Tibial nerve (tissue), 4 donors: Measurements from ENCODE around the gene RALB. TPM values are rescaled to one million over a fixed set of nuclear protein-coding genes. Genes with fewer than 3 reads are reported as not detected.
A peak's percentile ranks its signal among the peaks of the same experiment; 100 is the strongest.

Experiments used
- DNase-seq, 2 donors: peaks; one replicate each; pipeline ENCODE4 v3.0.0-alpha.2; 2019; ENCODE audit warnings: low spot score in 2 of 2
- H3K27ac ChIP-seq, 4 donors: fragments of 200-600 bp; sonication (generic) in 3 of 4; one replicate each; pipeline ENCODE4 v1.5.1; 2017 to 2019; ENCODE audit warnings: mild to moderate bottlenecking in 1 of 4
- H3K27me3 ChIP-seq, 2 donors: fragments of 200-600 bp; sonication (generic) in 1 of 2; one replicate each; pipeline versions ENCODE4 v1.5.1 to v1.6.0; 2017 to 2019
- H3K36me3 ChIP-seq, 3 donors: fragments of 200-600 bp; sonication (generic); one replicate each; pipeline ENCODE4 v1.5.1; 2018 to 2019
- H3K4me1 ChIP-seq, 4 donors: fragments of 200-600 bp; sonication (generic) in 3 of 4; one replicate each; pipeline ENCODE4 v1.5.1; 2017 to 2019
- H3K4me3 ChIP-seq, 4 donors: fragments of 200-600 bp; sonication (generic) in 3 of 4; one replicate each; pipeline ENCODE4 v1.5.1; 2017 to 2019; ENCODE audit warnings: mild to moderate bottlenecking in 1 of 4, moderate library complexity in 1 of 4
- H3K9me3 ChIP-seq, 4 donors: fragments of 200-600 bp; sonication (generic) in 3 of 4; one replicate each; pipeline ENCODE4 v1.5.1; 2017 to 2019
- EP300 ChIP-seq, 2 donors: sonication (generic); formaldehyde crosslinking; IDR thresholded peaks; one replicate each; pipeline ENCODE4 v1.6.1; 2017; ENCODE audit warnings: antibody characterized with exemption in 2 of 2, mild to moderate bottlenecking in 1 of 2
- POLR2A ChIP-seq, 2 donors: fragments of 450-650 bp; IDR thresholded peaks; one replicate each; pipeline ENCODE4 v1.6.1; 2017; ENCODE audit warnings: antibody characterized with exemption in 2 of 2, mild to moderate bottlenecking in 2 of 2, moderate library complexity in 2 of 2
- WGBS, 2 donors: methylation state at CpG; one replicate each; pipeline ENCODE4 v1.1.5; 2018; 5-methylcytosine and 5-hydroxymethylcytosine counted together
- total RNA-seq, 4 donors: library from RNA; depleted of rRNA; stranded (reverse); fragments of >200 nt; gene quantifications; one replicate each; pipeline ENCODE4 v1.1.0, GENCODE V29; 2016
- TF ChIP-seq, protein P1 (sequence below), 5 experiments: fragments of 200-600 bp in 3 of 5; fragments of 450-650 bp in 2 of 5; sonication (generic) in 3 of 5; IDR thresholded peaks; one replicate each; pipeline ENCODE4 v1.5.1; 2016 to 2019; ENCODE audit warnings: antibody characterized with exemption in 5 of 5, mild to moderate bottlenecking in 3 of 5, moderate library complexity in 2 of 5

RALB gene
- total RNA-seq, 4 donors from 2014 or later = 35.1 to 40.4 (median 39.8) TPM

DNA sequence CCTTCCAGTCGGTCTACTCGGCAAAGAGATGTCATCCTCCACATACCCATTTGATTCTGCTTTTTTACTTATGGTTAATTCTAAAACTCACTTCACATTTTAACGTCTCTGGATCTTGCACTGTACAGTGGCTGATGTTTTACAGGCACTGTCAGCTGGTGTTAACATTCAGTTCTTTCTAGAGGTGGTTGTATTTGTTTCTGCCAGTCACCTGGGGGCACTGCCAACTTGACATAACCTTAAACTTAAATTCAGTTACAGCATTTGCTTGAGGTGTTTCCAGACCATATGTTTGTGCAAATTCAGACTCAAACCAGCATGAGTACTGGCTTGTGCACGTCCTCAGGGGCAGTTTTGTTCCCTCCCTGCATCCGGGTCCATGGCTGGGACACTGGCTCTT lies 24.1 kb upstream of the RALB start:
- WGBS, 2 donors = 56 to 63% methylated on average over 5 of the region's 5 CpGs
- Histone ChIP-seq H3K4me1 (peaks cover 0 to 18% (median 6%) of the 10 kb centered on the region in 4 donors), H3K4me3 (no peak overlapping the region), H3K36me3 (no peaks in the 10 kb centered on the region), H3K27ac (no peak overlapping the region), H3K9me3 (no peaks in the 10 kb centered on the region), H3K27me3 (no peaks in the 10 kb centered on the region)
- no peak for DNase-seq
- TF ChIP-seq, protein P1, sequence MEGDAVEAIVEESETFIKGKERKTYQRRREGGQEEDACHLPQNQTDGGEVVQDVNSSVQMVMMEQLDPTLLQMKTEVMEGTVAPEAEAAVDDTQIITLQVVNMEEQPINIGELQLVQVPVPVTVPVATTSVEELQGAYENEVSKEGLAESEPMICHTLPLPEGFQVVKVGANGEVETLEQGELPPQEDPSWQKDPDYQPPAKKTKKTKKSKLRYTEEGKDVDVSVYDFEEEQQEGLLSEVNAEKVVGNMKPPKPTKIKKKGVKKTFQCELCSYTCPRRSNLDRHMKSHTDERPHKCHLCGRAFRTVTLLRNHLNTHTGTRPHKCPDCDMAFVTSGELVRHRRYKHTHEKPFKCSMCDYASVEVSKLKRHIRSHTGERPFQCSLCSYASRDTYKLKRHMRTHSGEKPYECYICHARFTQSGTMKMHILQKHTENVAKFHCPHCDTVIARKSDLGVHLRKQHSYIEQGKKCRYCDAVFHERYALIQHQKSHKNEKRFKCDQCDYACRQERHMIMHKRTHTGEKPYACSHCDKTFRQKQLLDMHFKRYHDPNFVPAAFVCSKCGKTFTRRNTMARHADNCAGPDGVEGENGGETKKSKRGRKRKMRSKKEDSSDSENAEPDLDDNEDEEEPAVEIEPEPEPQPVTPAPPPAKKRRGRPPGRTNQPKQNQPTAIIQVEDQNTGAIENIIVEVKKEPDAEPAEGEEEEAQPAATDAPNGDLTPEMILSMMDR (IDR thresholded peaks at IDR 0.05) = no peak
- TF ChIP-seq EP300 (IDR thresholded peaks at IDR 0.05) = no peak
- no peak for TF ChIP-seq POLR2A (IDR thresholded peaks at IDR 0.05)

- Histone ChIP-seq H3K27ac (no peak overlapping the region), H3K27me3 (no peaks in the 10 kb centered on the region), H3K9me3 (no peaks in the 10 kb centered on the region), H3K4me1 (peaks cover 0 to 11% (median 2%) of the 10 kb centered on the region in 4 donors), H3K36me3 (no peaks in the 10 kb centered on the region), H3K4me3 (no peak overlapping the region)
- WGBS, 2 donors = 74 to 76% methylated on average over 10 of the region's 10 CpGs
- TF ChIP-seq, protein P1 (IDR thresholded peaks at IDR 0.05) = no peak
- TF ChIP-seq EP300 (IDR thresholded peaks at IDR 0.05) (no peak), POLR2A (IDR thresholded peaks at IDR 0.05) (no peak)
- no peak for DNase-seq
Observed at GRCh38 chr2:120229341-120229740, 23.3 kb upstream of the RALB start.

DNA sequence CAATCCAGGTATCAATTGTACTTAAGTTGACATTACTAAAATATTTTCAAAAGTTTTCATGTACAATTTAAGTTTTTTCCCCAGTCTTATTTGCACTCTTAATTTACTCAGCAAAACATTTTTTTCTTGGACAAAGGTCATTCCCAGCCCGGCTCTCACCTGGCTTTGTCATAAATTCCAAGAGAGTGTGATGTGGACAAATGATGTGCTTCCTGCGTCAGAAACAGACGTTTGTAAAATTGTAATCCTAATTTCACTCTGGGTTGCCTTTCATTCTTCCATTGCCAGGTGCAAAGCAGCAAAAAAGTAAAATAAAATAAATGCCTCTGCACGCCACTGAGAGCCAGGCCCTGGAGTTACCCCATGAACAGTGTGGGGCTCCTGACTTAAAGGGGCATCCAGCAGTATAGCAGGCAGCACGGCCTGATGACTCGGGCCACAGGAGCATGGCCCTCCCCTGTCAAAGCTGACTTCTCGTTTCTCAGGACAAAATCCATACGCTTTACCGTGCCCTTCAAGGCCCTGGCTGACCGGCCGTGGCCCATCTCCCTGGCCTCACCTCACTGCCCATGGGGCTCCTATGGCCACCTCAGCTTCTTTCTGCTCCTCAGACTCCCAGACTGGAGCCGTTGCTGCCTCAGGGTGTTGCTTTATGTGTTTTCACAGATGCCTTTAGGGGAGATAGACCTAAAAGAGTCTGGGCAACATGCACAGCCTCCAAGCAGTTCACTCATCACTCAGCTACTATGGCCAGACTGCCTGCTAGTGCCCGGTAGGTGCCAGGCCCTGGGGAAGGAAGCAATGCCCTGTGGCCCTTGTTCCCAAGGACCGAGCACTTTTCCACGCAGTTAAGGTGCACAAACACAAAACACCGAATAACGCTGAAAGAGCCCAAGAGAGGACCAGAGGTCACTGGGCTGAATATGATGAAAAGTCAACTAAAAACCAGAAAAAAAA lies 21.9 kb upstream of the RALB start:
- H3K36me3 ChIP-seq = no peaks in the 10 kb centered on the region
- H3K9me3 ChIP-seq = no peaks in the 10 kb centered on the region
- WGBS, 2 donors = 80 to 87% methylated on average over 17 of the region's 17 CpGs
- no peak for DNase-seq
- TF ChIP-seq POLR2A (IDR thresholded peaks at IDR 0.05) = no peak
- no peak for TF ChIP-seq EP300 (IDR thresholded peaks at IDR 0.05)
- TF ChIP-seq, protein P1 (IDR thresholded peaks at IDR 0.05) = no peak
- H3K4me3 ChIP-seq = no peak overlapping the region
- H3K27ac ChIP-seq = no peak overlapping the region
- H3K4me1 ChIP-seq = peaks cover 0 to 10% (median 2%) of the 10 kb centered on the region in 4 donors
- no peaks in the 10 kb centered on the region for H3K27me3 ChIP-seq

- Histone ChIP-seq H3K9me3 (no peaks in the 10 kb centered on the region), H3K36me3 (no peaks in the 10 kb centered on the region), H3K4me3 (peak overlapping the region in 2 of 4 donors; percentile 45 to 50), H3K4me1 (peaks cover 0 to 10% (median 2%) of the 10 kb centered on the region in 4 donors), H3K27me3 (no peaks in the 10 kb centered on the region), H3K27ac (peak overlapping the region in 2 of 4 donors; percentile 67 to 68)
- TF ChIP-seq, protein P1 (IDR thresholded peaks at IDR 0.05) = no peak
- 92 to 94% methylated on average over 4 of the region's 4 CpGs for WGBS, 2 donors
- no peak for DNase-seq
Observed at GRCh38 chr2:120231564-120231973, 21.1 kb upstream of the RALB start.

- WGBS, 2 donors = 41 to 43% methylated on average over 15 of the region's 15 CpGs
Observed at GRCh38 chr2:120231974-120232635, 20.5 kb upstream of the RALB start.

More at GRCh38 chr2:120231974-120232635, 20.5 kb upstream of the RALB start:
- Histone ChIP-seq H3K9me3 (no peaks in the 10 kb centered on the region), H3K27me3 (no peaks in the 10 kb centered on the region), H3K36me3 (no peaks in the 10 kb centered on the region), H3K27ac (peak overlapping the region in 2 of 4 donors; percentile 67 to 68), H3K4me1 (peaks cover 0 to 10% (median 2%) of the 10 kb centered on the region in 4 donors), H3K4me3 (peak overlapping the region; percentile 22 to 50 (median 34))
- DNase-seq = no peak
- TF ChIP-seq, protein P1 (IDR thresholded peaks at IDR 0.05) = no peak
- TF ChIP-seq POLR2A (IDR thresholded peaks at IDR 0.05) = no peak
- TF ChIP-seq EP300 (IDR thresholded peaks at IDR 0.05) = no peak
